NT2/D1 (cell line): ENCODE measurements around the gene FOXD2.

Source experiments
- SUZ12 ChIP-seq: IDR thresholded peaks from 2 replicates; pipeline ENCODE4 v1.6.1; 2011; ENCODE audit not compliant: insufficient read length, insufficient read depth; ENCODE audit errors: extremely low read depth
- YY1 ChIP-seq: IDR thresholded peaks from 2 replicates; pipeline ENCODE4 v1.6.1; 2011; ENCODE audit not compliant: insufficient read length, insufficient read depth
- ZNF274 ChIP-seq: IDR thresholded peaks from 2 replicates; pipeline ENCODE4 v1.6.1; 2011; ENCODE audit warnings: mild to moderate bottlenecking, low read depth, low read length

DNA sequence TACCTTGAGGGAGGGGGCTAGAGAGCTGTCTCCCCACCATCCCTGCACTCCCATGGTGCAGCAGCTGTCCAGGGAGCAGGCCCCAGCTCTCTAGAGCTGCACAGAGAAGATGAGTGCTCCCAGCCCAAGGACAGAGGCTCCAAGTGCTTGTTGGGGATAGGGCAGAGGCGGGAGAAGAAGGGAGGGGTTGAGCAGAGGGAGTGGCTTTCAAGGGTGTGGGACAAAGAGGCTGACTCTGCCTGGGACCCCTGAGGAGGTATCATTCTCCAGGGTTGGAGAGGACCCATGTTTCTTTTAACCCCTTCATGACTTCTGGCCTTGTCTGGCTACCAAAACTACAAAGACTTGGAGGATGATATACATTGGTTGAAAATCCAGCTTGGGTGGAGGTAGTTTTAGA is 14.6 kb downstream of the FOXD2 start:
- TF ChIP-seq ZNF274 (no peak), YY1 (no peak), SUZ12 (no peak)
